MCF 10A (cell line): ENCODE measurements around the gene DCLRE1A. TPM values are rescaled to one million over a fixed set of nuclear protein-coding genes. Genes with fewer than 3 reads are reported as not detected.

Experiments used
- BruUV-seq: library from RNA; stranded (reverse); fragments of 400-500 nt; replicated peaks from 2 replicates; lab custom pipeline; 2021; lab: Mats Ljungman, UMichigan
- CTCF ChIA-PET: fragments of 300-600 bp; sonication (Branson Sonifier 250); formaldehyde crosslinking; extraction: SDS; loops from one replicate; lab custom pipeline; 2021; ENCODE audit warnings: antibody characterized with exemption, inconsistent platforms; lab: Yijun Ruan, JAX
- POLR2A ChIA-PET: fragments of 300-600, 350-650 bp; sonication (Branson Sonifier 250); formaldehyde crosslinking; extraction: SDS; loops from one replicate; lab custom pipeline; 2020; ENCODE audit warnings: antibody characterized with exemption, inconsistent platforms; lab: Yijun Ruan, JAX
- DNase-seq: peaks from one replicate; pipeline ENCODE4 v3.0.0-alpha.2; 2018; ENCODE audit not compliant: unreplicated experiment
- H3K27ac Mint-ChIP-seq: one replicate; pipeline ENCODE4 v1.8.0; 2022; ENCODE audit warnings: mild to moderate bottlenecking, low read depth, mixed read lengths; ENCODE audit not compliant: unreplicated experiment
- H3K27me3 Mint-ChIP-seq: one replicate; pipeline ENCODE4 v1.8.0; 2022; ENCODE audit warnings: mixed read lengths; ENCODE audit not compliant: insufficient read depth, unreplicated experiment
- H3K36me3 Mint-ChIP-seq: one replicate; pipeline ENCODE4 v1.8.0; 2022; ENCODE audit warnings: mild to moderate bottlenecking, moderate library complexity, mixed read lengths; ENCODE audit not compliant: insufficient read depth, unreplicated experiment
- H3K4me1 Mint-ChIP-seq: one replicate; pipeline ENCODE4 v1.8.0; 2022; ENCODE audit warnings: mixed read lengths; ENCODE audit not compliant: insufficient read depth, unreplicated experiment
- H3K4me3 Mint-ChIP-seq: one replicate; pipeline ENCODE4 v1.8.0; 2022; ENCODE audit warnings: mild to moderate bottlenecking, moderate library complexity, mixed read lengths; ENCODE audit not compliant: unreplicated experiment
- H3K9me3 Mint-ChIP-seq: one replicate; pipeline ENCODE4 v1.8.0; 2022; ENCODE audit warnings: mixed read lengths; ENCODE audit not compliant: unreplicated experiment
- intact Hi-C: fragments of 100-400 bp; cut with micrococcal nuclease; formaldehyde crosslinking; loops from 2 replicates; pipeline ENCODE4 v1.14.1; 2022
- total RNA-seq: library from RNA; stranded (reverse); gene quantifications from 2 replicates; pipeline ENCODE4 v1.2.3, GENCODE V29; 2022
- TF ChIP-seq, protein P1 (sequence below): fragments of 200-600 bp; IDR thresholded peaks from one replicate; pipeline ENCODE4 v1.8.0; 2022; ENCODE audit warnings: antibody characterized with exemption, mild to moderate bottlenecking; ENCODE audit not compliant: unreplicated experiment

The DCLRE1A gene
- total RNA-seq, 1 experiment from 2014 or later = 9.0 TPM

DNA sequence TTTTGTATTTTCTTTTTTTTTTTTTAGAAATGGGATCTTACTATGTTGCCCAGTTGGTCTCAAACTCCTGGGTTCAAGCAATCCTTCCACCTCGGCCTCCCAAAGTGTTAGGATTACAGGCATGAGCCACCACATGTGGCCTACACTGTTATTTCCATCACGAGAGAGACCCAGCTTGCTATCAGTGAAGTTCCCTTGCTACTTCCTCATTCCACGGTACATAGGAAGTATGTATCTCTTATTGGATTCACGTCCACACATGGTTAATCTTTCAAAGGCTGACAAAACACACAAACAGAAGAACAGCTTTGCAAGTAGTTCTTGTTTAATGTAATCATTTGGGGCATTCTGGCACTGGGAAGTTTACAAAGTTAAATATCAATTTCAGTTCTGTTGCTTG, 50.9 kb downstream of the DCLRE1A start:
- Mint-ChIP-seq H3K36me3 (peaks cover 8% of the 10 kb centered on the region), H3K4me3 (no peak overlapping the region), H3K4me1 (no peaks in the 10 kb centered on the region), H3K27me3 (peaks cover 18% of the 10 kb centered on the region), H3K9me3 (no peaks in the 10 kb centered on the region), H3K27ac (no peak overlapping the region)
- POLR2A ChIA-PET = interaction anchor here (0.7 kb wide), 1 partner anchor 63 kb away, joined by 3 read pairs; no protein-coding TSS in a partner anchor
- CTCF ChIA-PET = interaction anchor here (0.7 to 9.8 kb wide), 4 partner anchors 85 to 310 kb away, joined by 3 to 149 read pairs (median 4); no protein-coding TSS in a partner anchor
- TF ChIP-seq, protein P1, sequence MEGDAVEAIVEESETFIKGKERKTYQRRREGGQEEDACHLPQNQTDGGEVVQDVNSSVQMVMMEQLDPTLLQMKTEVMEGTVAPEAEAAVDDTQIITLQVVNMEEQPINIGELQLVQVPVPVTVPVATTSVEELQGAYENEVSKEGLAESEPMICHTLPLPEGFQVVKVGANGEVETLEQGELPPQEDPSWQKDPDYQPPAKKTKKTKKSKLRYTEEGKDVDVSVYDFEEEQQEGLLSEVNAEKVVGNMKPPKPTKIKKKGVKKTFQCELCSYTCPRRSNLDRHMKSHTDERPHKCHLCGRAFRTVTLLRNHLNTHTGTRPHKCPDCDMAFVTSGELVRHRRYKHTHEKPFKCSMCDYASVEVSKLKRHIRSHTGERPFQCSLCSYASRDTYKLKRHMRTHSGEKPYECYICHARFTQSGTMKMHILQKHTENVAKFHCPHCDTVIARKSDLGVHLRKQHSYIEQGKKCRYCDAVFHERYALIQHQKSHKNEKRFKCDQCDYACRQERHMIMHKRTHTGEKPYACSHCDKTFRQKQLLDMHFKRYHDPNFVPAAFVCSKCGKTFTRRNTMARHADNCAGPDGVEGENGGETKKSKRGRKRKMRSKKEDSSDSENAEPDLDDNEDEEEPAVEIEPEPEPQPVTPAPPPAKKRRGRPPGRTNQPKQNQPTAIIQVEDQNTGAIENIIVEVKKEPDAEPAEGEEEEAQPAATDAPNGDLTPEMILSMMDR = no peak
- no TSS peak for BruUV-seq
- intact Hi-C loops = no loop called here
- DNase-seq = no peak

- CTCF ChIA-PET = interaction anchor here (0.6 to 9.8 kb wide), 9 partner anchors 9 to 309 kb away, joined by 3 to 149 read pairs (median 4); no protein-coding TSS in a partner anchor
- Mint-ChIP-seq H3K27me3 (peaks cover 30% of the 10 kb centered on the region), H3K36me3 (peaks cover 7% of the 10 kb centered on the region), H3K4me1 (no peaks in the 10 kb centered on the region), H3K9me3 (no peaks in the 10 kb centered on the region), H3K27ac (no peak overlapping the region), H3K4me3 (no peak overlapping the region)
- intact Hi-C loops = no loop called here
- DNase-seq = no peak
- BruUV-seq = no TSS peak
- POLR2A ChIA-PET = interaction anchor here (1.2 kb wide), 1 partner anchor 13 kb away, joined by 3 read pairs; no protein-coding TSS in a partner anchor
- TF ChIP-seq, protein P1 = no peak
These were observed 52.3 kb downstream of the DCLRE1A start for GRCh38 chr10:113801569-113801968.

GRCh38 chr10:113791691-113792090, 62.2 kb downstream of the DCLRE1A start:
- H3K36me3 Mint-ChIP-seq = no peaks in the 10 kb centered on the region
- POLR2A ChIA-PET = interaction anchor here (0.5 to 1.3 kb wide), 2 partner anchors 8 to 67 kb away, joined by 3 read pairs; no protein-coding TSS in a partner anchor
- no TSS peak for BruUV-seq
- no peak overlapping the region for H3K4me3 Mint-ChIP-seq
- H3K4me1 Mint-ChIP-seq = peaks cover 10% of the 10 kb centered on the region
- TF ChIP-seq, protein P1 = no peak
- intact Hi-C loops = no loop called here
- no peak overlapping the region for H3K27ac Mint-ChIP-seq
- CTCF ChIA-PET = interaction anchor here (1.0 to 2.0 kb wide), 3 partner anchors 86 to 312 kb away, joined by 3 to 8 read pairs (median 4); no protein-coding TSS in a partner anchor
- DNase-seq = no peak
- H3K9me3 Mint-ChIP-seq = no peaks in the 10 kb centered on the region
- peaks cover 26% of the 10 kb centered on the region for H3K27me3 Mint-ChIP-seq

- CTCF ChIA-PET = interaction anchor here (0.6 to 1.8 kb wide), 5 partner anchors 10 to 1392 kb away, joined by 3 to 8 read pairs (median 3); no protein-coding TSS in a partner anchor
- peak overlapping the region; percentile 59 for H3K4me3 Mint-ChIP-seq
- DNase-seq = peak; percentile 98
- POLR2A ChIA-PET = interaction anchor here (0.6 to 1.8 kb wide), 8 partner anchors 11 to 1094 kb away, joined by 3 to 6 read pairs (median 4); partner anchors contain the start of gene CCDC186
- H3K27ac Mint-ChIP-seq = peak overlapping the region; percentile 86
- TF ChIP-seq, protein P1 = no peak
- H3K27me3 Mint-ChIP-seq = no peaks in the 10 kb centered on the region
- no peaks in the 10 kb centered on the region for H3K9me3 Mint-ChIP-seq
- intact Hi-C loops = no loop called here
- H3K4me1 Mint-ChIP-seq = peaks cover 10% of the 10 kb centered on the region
- BruUV-seq = no TSS peak
- H3K36me3 Mint-ChIP-seq = no peaks in the 10 kb centered on the region
These were observed 65.2 kb downstream of the DCLRE1A start for GRCh38 chr10:113788604-113789083.
